Adrenal gland (tissue), 12 donors: ENCODE data around the gene ITGB6. TPM values are rescaled to one million over a fixed set of nuclear protein-coding genes. Genes with fewer than 3 reads are reported as not detected.
"Not testable (repeated sequence)": the region's sequence is repeated elsewhere in the genome, so short reads cannot be mapped to it uniquely, and the experiment has no call there.

Experiments
- DNase-seq, 7 donors: peaks; one replicate each; pipeline ENCODE4 v3.0.0-alpha.2; 2019 to 2020
- H3K27ac ChIP-seq, 5 donors: fragments of 200-600 bp; sonication (generic) in 4 of 5; 1 replicate in 3 of 5; 2 replicates in 2 of 5; pipeline versions ENCODE4 v1.5.1 to v1.8.0; 2016 to 2020; ENCODE audit warnings: mild to moderate bottlenecking in 1 of 5
- H3K27me3 ChIP-seq: fragments of 200-600 bp; 2 replicates; pipeline ENCODE4 v1.8.0; 2021
- H3K36me3 ChIP-seq, 2 donors: fragments of 200-600 bp; replicated peaks in 1 of 2; 1 replicate in 1 of 2; 2 replicates in 1 of 2; pipeline versions ENCODE4 v1.5.1 to v1.8.0; 2018 to 2022
- H3K4me1 ChIP-seq, 2 donors: fragments of 200-600 bp; replicated peaks in 1 of 2; 1 replicate in 1 of 2; 2 replicates in 1 of 2; pipeline versions ENCODE4 v1.5.1 to v1.8.0; 2018 to 2021
- H3K4me3 ChIP-seq, 4 donors: fragments of 200-600 bp; sonication (generic) in 3 of 4; one replicate each; pipeline ENCODE4 v1.5.1; 2016 to 2018
- H3K9me3 ChIP-seq, 3 donors: fragments of 200-600 bp; sonication (generic) in 1 of 3; replicated peaks in 1 of 3; 1 replicate in 2 of 3; 2 replicates in 1 of 3; pipeline versions ENCODE4 v1.5.1 to v1.8.0; 2016 to 2021
- CTCF ChIP-seq, 6 experiments: fragments of 450-650 bp in 4 of 6; fragments of 200-600 bp in 2 of 6; sonication (generic) in 1 of 6; IDR thresholded peaks; 1 replicate in 5 of 6; 2 replicates in 1 of 6; pipeline versions ENCODE4 v1.5.1 to v1.8.0; 2016 to 2021; ENCODE audit warnings: antibody characterized with exemption in 6 of 6, mild to moderate bottlenecking in 2 of 6, moderate library complexity in 1 of 6
- POLR2A ChIP-seq, 2 donors: fragments of 450-650 bp; IDR thresholded peaks; one replicate each; pipeline ENCODE4 v1.6.1; 2017; ENCODE audit warnings: antibody characterized with exemption in 2 of 2, mild to moderate bottlenecking in 2 of 2, moderate library complexity in 1 of 2
- WGBS, 4 donors: extraction: QIAGEN DNeasy Blood & Tissue Kit in 2 of 4; methylation state at CpG; one replicate each; pipeline versions ENCODE4 v1.1.5 to v1.1.7; 2013 to 2017; 5-methylcytosine and 5-hydroxymethylcytosine counted together
- intact Hi-C, 2 donors: fragments of 100-400 bp; cut with DNase I; formaldehyde crosslinking; loops; one replicate each; pipeline versions ENCODE4 v1.14.1 to v1.15.0; 2022 to 2023
- polyA plus RNA-seq, 3 donors: library from polyadenylated mRNA; stranded (reverse); fragments of 200-250 nt in 2 of 3; fragments of 350-450 nt in 1 of 3; fragmentation: Illumina TruSeq in 1 of 3; extraction: RNeasy Lipid Tissue Mini Kit (QIAGEN cat#74804) in 1 of 3; gene quantifications; one replicate each; pipeline ENCODE4 v1.2.3, GENCODE V29; 2013 to 2014
- total RNA-seq, 9 donors: library from RNA; depleted of rRNA in 4 of 9; stranded (reverse); fragments of >200 nt in 4 of 9; fragments of 120-200 nt in 1 of 9; fragmentation: NEBNext Ultra II Directional in 1 of 9; extraction: Animal tissue kit (Norgen Biotek cat#: 25700) in 1 of 9; gene quantifications; one replicate each; pipeline versions ENCODE4 v1.1.0 to v1.2.4, GENCODE V29; 2013 to 2023
- donor health status: healthy with polysubstance abuse.
- donor health status: Bipolar disorder and iron deficiency.
- donor health status: DM: yes; HTN: yes; CAD: no.
- donor health status: DM: no; HTN: no; CAD: no.
- donor health status: DM: no; HTN: no; CAD: no.
- donor health status: DM: yes; HTN: yes; CAD: no.

ITGB6 gene
- total and polyA plus RNA-seq, 12 donors, result 0.08 to 0.53 (median 0.18) TPM; not detected in 9

- Histone ChIP-seq H3K4me3 (no peak overlapping the region), H3K9me3 (no peaks in the 10 kb centered on the region), H3K27me3 (no peaks in the 10 kb centered on the region), H3K4me1 (no peaks in the 10 kb centered on the region), H3K36me3 (no peaks in the 10 kb centered on the region), H3K27ac (no peak overlapping the region)
- WGBS, 4 donors, result 90 to 97% (median 93%) methylated on average over 2 of the region's 2 CpGs
- intact Hi-C loops, result no loop called here
- TF ChIP-seq POLR2A (IDR thresholded peaks at IDR 0.05) (no peak), CTCF (IDR thresholded peaks at IDR 0.05) (no peak)
- DNase-seq, result no peak
Measured at GRCh38 chr2:160125366-160125765, 74.7 kb downstream of the ITGB6 start.

- no peak for TF ChIP-seq CTCF (IDR thresholded peaks at IDR 0.05)
- no peak for TF ChIP-seq POLR2A (IDR thresholded peaks at IDR 0.05)
- Histone ChIP-seq H3K4me1 (no peaks in the 10 kb centered on the region), H3K4me3 (no peak overlapping the region), H3K27ac (no peak overlapping the region), H3K9me3 (no peaks in the 10 kb centered on the region), H3K27me3 (no peaks in the 10 kb centered on the region), H3K36me3 (no peaks in the 10 kb centered on the region)
- no peak for DNase-seq
- WGBS, 4 donors, result 79 to 88% (median 83%) methylated on average over 1 of the region's 1 CpG
- intact Hi-C loops, result no loop called here
Measured at GRCh38 chr2:160124571-160124970, 75.5 kb downstream of the ITGB6 start.

GRCh38 chr2:160114721-160115120, 85.4 kb downstream of the ITGB6 start:
- intact Hi-C loops, result loop anchor here in 1 of 2 donors (5.0 kb wide), 1 partner anchor 98 kb away; no protein-coding TSS in a partner anchor

GRCh38 chr2:160114020-160114419, 86.1 kb downstream of the ITGB6 start:
- WGBS, 4 donors, result 78 to 94% (median 87%) methylated on average over 3 of the region's 3 CpGs
- DNase-seq, result no peak
- H3K4me1 ChIP-seq, result no peaks in the 10 kb centered on the region
- TF ChIP-seq POLR2A (IDR thresholded peaks at IDR 0.05) (no peak), CTCF (IDR thresholded peaks at IDR 0.05) (no peak)
- H3K27me3 ChIP-seq, result no peaks in the 10 kb centered on the region
- no peak overlapping the region for H3K4me3 ChIP-seq
- H3K9me3 ChIP-seq, result no peaks in the 10 kb centered on the region
- intact Hi-C loops, result loop anchor here in 1 of 2 donors (5.0 kb wide), 1 partner anchor 98 kb away; no protein-coding TSS in a partner anchor
- no peak overlapping the region for H3K27ac ChIP-seq
- H3K36me3 ChIP-seq, result no peaks in the 10 kb centered on the region

More at GRCh38 chr2:160114721-160115120, 85.4 kb downstream of the ITGB6 start:
- H3K4me3 ChIP-seq, H3K36me3 ChIP-seq, H3K4me1 ChIP-seq, H3K27ac ChIP-seq, DNase-seq, H3K9me3 ChIP-seq, H3K27me3 ChIP-seq: not testable (repeated sequence)
- 84 to 93% (median 88%) methylated on average over 2 to 8 of the region's 8 CpGs; no CpG with 5 or more reads in 1 of the 4 donors for WGBS, 4 donors
